22Rv1 (cell line): ENCODE results near the gene CASP4.

ENCODE experiments used
- H3K27ac ChIP-seq: fragments of 450-650 bp; 2 replicates; pipeline ENCODE4 v1.5.1; 2017
- CTCF ChIP-seq: fragments of 450-650 bp; IDR thresholded peaks from 2 replicates; pipeline ENCODE4 v1.5.1; 2017; ENCODE audit warnings: mild to moderate bottlenecking
- ZFX ChIP-seq: fragments of 450-650 bp; IDR thresholded peaks from 2 replicates; pipeline ENCODE4 v1.6.1; 2017; ENCODE audit warnings: antibody characterized with exemption, borderline replicate concordance

Gene CASP4

GRCh38 chr11:104926771-104927611 lies 41.4 kb downstream of the CASP4 start:
- TF ChIP-seq ZFX (no peak), CTCF (no peak)
- H3K27ac ChIP-seq, result no peak overlapping the region

DNA sequence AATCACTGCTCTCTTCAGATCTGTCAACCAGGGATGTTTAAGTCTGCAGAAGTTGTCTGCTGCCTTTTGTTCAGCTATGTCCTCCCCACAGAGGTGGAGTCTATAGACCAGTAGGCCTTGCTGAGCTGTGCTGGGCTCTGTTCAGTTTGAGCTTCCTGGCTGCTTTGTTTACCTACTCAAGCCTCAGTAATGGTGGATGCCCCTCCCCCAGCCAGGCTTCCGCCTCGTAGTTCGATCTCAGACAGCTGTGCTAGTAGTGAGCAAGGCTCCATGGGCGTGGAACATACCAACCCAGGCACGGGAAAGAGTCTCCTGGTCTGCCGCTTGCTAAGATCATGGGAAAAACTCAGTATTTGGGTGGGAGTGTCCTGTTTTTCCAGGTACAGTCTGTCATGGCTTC lies 42.5 kb downstream of the CASP4 start:
- no peak overlapping the region for H3K27ac ChIP-seq

GRCh38 chr11:104918113-104918824 lies 50.1 kb downstream of the CASP4 start:
- no peak overlapping the region for H3K27ac ChIP-seq
- TF ChIP-seq CTCF, result no peak
- no peak for TF ChIP-seq ZFX

More for the DNA sequence above, 42.5 kb downstream of the CASP4 start:
- TF ChIP-seq ZFX (no peak), CTCF (no peak)

DNA sequence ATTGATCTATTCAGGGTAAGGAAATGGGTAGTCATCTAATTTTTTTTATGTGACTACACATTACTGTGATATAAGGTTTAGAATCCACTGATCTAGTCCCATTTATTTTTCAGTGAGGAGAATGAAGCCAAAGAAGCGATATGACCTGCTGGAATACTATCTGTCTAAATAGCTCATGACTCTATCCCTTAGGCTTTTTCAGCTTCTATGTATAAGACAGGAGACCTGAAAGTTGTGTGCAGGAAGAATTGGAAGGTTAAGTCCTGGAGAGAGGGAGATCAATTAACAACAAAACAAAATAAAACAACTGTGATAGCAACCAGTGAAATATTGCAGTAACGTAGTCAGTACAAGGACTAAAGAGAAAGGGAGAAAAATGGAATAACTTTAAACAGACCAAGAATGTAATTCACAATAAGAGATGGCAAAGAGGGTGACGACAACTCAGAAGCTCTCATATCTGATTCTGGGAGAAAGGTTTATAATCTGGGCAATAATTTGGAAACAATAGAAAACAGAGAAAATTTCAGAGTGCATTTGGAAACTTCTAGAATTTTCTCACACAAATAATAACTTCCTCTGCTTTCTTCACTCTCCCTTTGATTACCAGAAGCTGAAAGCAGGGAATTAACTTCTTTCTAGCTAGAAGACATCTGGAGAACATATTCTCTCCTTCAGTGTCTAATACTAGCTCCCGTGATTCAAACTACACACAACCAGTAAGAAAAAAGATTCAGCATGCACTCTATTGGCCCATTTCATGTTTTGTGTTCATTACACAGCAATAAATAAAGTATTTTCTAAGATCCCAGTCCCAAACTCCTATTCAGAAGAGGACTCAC lies 50.9 kb downstream of the CASP4 start:
- TF ChIP-seq ZFX, result no peak
- no peak for TF ChIP-seq CTCF
- no peak overlapping the region for H3K27ac ChIP-seq

GRCh38 chr11:104916442-104916841 lies 51.9 kb downstream of the CASP4 start:
- TF ChIP-seq ZFX (no peak), CTCF (no peak)
- H3K27ac ChIP-seq, result no peak overlapping the region

GRCh38 chr11:104912102-104912501 lies 56.3 kb downstream of the CASP4 start:
- TF ChIP-seq CTCF, result no peak
- no peak for TF ChIP-seq ZFX

GRCh38 chr11:104908186-104908531 lies 60.2 kb downstream of the CASP4 start:
- no peak for TF ChIP-seq CTCF
- TF ChIP-seq ZFX, result no peak
- no peak overlapping the region for H3K27ac ChIP-seq

More at GRCh38 chr11:104912102-104912501, 56.3 kb downstream of the CASP4 start:
- H3K27ac ChIP-seq, result no peak overlapping the region
